H9 (cell line): ENCODE data around the gene VEGFD. TPM values are rescaled to one million over a fixed set of nuclear protein-coding genes. Genes with fewer than 3 reads are reported as not detected.

Experiments used
- DNase-seq: peaks from one replicate; pipeline ENCODE4 v3.0.0-alpha.2; 2017
- H2AFZ ChIP-seq: one replicate; pipeline ENCODE4 v1.6.1; 2013; ENCODE audit warnings: mild to moderate bottlenecking, low read length, control low read depth, moderate library complexity
- H2AK5ac ChIP-seq: 2 replicates; pipeline ENCODE4 v1.6.1; 2013; ENCODE audit warnings: low read length, control low read depth, mixed read lengths; ENCODE audit not compliant: insufficient read length
- H2BK120ac ChIP-seq: one replicate; pipeline ENCODE4 v1.6.1; 2013; ENCODE audit warnings: low read depth, mild to moderate bottlenecking, low read length, control low read depth, inconsistent platforms; ENCODE audit not compliant: poor library complexity, severe bottlenecking
- H2BK12ac ChIP-seq: 2 replicates; pipeline ENCODE4 v1.6.1; 2013; ENCODE audit warnings: low read length, control low read depth, mixed read lengths, low read depth; ENCODE audit not compliant: insufficient read length
- H2BK15ac ChIP-seq: 2 replicates; pipeline ENCODE4 v1.6.1; 2013; ENCODE audit warnings: low read depth, low read length, control low read depth
- H2BK20ac ChIP-seq: one replicate; pipeline ENCODE4 v1.6.1; 2013; ENCODE audit warnings: low read depth, mild to moderate bottlenecking, low read length, control low read depth, inconsistent platforms; ENCODE audit not compliant: poor library complexity, severe bottlenecking
- H2BK5ac ChIP-seq: 2 replicates; pipeline ENCODE4 v1.6.1; 2013; ENCODE audit warnings: low read length, control low read depth, mixed read lengths; ENCODE audit not compliant: insufficient read length
- H3K14ac ChIP-seq: 2 replicates; pipeline ENCODE4 v1.6.1; 2013; ENCODE audit warnings: low read length, control low read depth; ENCODE audit not compliant: insufficient read depth
- H3K18ac ChIP-seq: 2 replicates; pipeline ENCODE4 v1.6.1; 2013; ENCODE audit warnings: low read depth, mild to moderate bottlenecking, mixed read lengths, low read length, control low read depth; ENCODE audit not compliant: insufficient read length
- H3K23ac ChIP-seq: 2 replicates; pipeline ENCODE4 v1.6.1; 2013; ENCODE audit warnings: low read length, control low read depth, mixed read lengths, low read depth; ENCODE audit not compliant: insufficient read length
- H3K23me2 ChIP-seq: 2 replicates; pipeline ENCODE4 v1.6.1; 2013; ENCODE audit warnings: low read depth, mild to moderate bottlenecking, mixed read lengths, low read length, control low read depth; ENCODE audit not compliant: insufficient read length, poor library complexity, severe bottlenecking
- H3K27ac ChIP-seq: 2 replicates; pipeline ENCODE4 v1.5.1; 2013; ENCODE audit warnings: low read length, control low read depth, mixed read lengths, low read depth; ENCODE audit not compliant: insufficient read length
- H3K27me3 ChIP-seq: 2 replicates; pipeline ENCODE4 v1.6.1; 2013; ENCODE audit warnings: low read length, control low read depth, inconsistent platforms; ENCODE audit not compliant: insufficient read depth
- H3K4ac ChIP-seq: 2 replicates; pipeline ENCODE4 v1.6.1; 2013; ENCODE audit warnings: low read depth, mild to moderate bottlenecking, control low read depth, inconsistent platforms, low read length, moderate library complexity
- H3K4me1 ChIP-seq: 2 replicates; pipeline ENCODE4 v1.6.1; 2013; ENCODE audit warnings: low read length, control low read depth, inconsistent platforms; ENCODE audit not compliant: insufficient read depth
- H3K4me2 ChIP-seq: 2 replicates; pipeline ENCODE4 v1.6.1; 2013; ENCODE audit warnings: low read length, control low read depth, mixed read lengths; ENCODE audit not compliant: insufficient read length, insufficient read depth
- H3K56ac ChIP-seq: 2 replicates; pipeline ENCODE4 v1.6.1; 2013; ENCODE audit warnings: low read depth, mild to moderate bottlenecking, mixed read lengths, low read length, control low read depth; ENCODE audit not compliant: insufficient read length
- H3K79me1 ChIP-seq: 2 replicates; pipeline ENCODE4 v1.6.1; 2013; ENCODE audit warnings: low read depth, mild to moderate bottlenecking, moderate library complexity, low read length, control low read depth, inconsistent platforms; ENCODE audit not compliant: insufficient read depth, poor library complexity, severe bottlenecking
- H3K79me2 ChIP-seq: 2 replicates; pipeline ENCODE4 v1.6.1; 2013; ENCODE audit warnings: low read length, control low read depth, inconsistent platforms; ENCODE audit not compliant: insufficient read depth
- H3K9ac ChIP-seq: 2 replicates; pipeline ENCODE4 v1.6.1; 2013; ENCODE audit warnings: low read length, control low read depth, mixed read lengths; ENCODE audit not compliant: insufficient read length; ENCODE audit errors: extremely low read depth
- H3K9me3 ChIP-seq: one replicate; pipeline ENCODE4 v1.6.1; 2013; ENCODE audit warnings: low read depth, low read length, inconsistent platforms; ENCODE audit not compliant: control insufficient read depth
- H3T11ph ChIP-seq: one replicate; pipeline ENCODE4 v1.6.1; 2013; ENCODE audit warnings: mild to moderate bottlenecking, low read length, control low read depth, inconsistent platforms
- H4K20me1 ChIP-seq: one replicate; pipeline ENCODE4 v1.6.1; 2013; ENCODE audit not compliant: control insufficient read depth, insufficient read length, insufficient read depth
- H4K5ac ChIP-seq: 2 replicates; pipeline ENCODE4 v1.6.1; 2013; ENCODE audit warnings: low read depth, mild to moderate bottlenecking, mixed read lengths, low read length, control low read depth; ENCODE audit not compliant: insufficient read length
- H4K8ac ChIP-seq: replicated peaks from 2 replicates; pipeline ENCODE4 v1.6.1; 2013; ENCODE audit warnings: low read length, control low read depth, mixed read lengths, low read depth; ENCODE audit not compliant: insufficient read length
- H4K91ac ChIP-seq: 2 replicates; pipeline ENCODE4 v1.6.1; 2013; ENCODE audit warnings: low read depth, mild to moderate bottlenecking, moderate library complexity, mixed read lengths, low read length, control low read depth; ENCODE audit not compliant: insufficient read length
- H3K27ac Mint-ChIP-seq, 3 experiments: 2 replicates in 2 of 3; 3 replicates in 1 of 3; pipeline ENCODE4 v1.8.0; 2020 to 2021; ENCODE audit warnings: mixed read lengths in 3 of 3, mild to moderate bottlenecking in 1 of 3, moderate library complexity in 1 of 3
- H3K27me3 Mint-ChIP-seq: 2 replicates; pipeline ENCODE4 v1.8.0; 2021; ENCODE audit warnings: low read depth, mild to moderate bottlenecking, moderate library complexity, mixed read lengths
- H3K36me3 Mint-ChIP-seq, 3 experiments: 2 replicates in 2 of 3; 3 replicates in 1 of 3; pipeline ENCODE4 v1.8.0; 2020 to 2021; ENCODE audit warnings: low read depth in 3 of 3, mixed read lengths in 3 of 3; ENCODE audit not compliant: insufficient read depth in 1 of 3
- H3K4me1 Mint-ChIP-seq, 2 experiments: 2 replicates each; pipeline ENCODE4 v1.8.0; 2020; ENCODE audit warnings: mixed read lengths in 2 of 2
- H3K4me3 Mint-ChIP-seq, 2 experiments: 2 replicates in 1 of 2; 3 replicates in 1 of 2; pipeline ENCODE4 v1.8.0; 2020 to 2021; ENCODE audit warnings: mild to moderate bottlenecking in 2 of 2, mixed read lengths in 2 of 2, moderate library complexity in 1 of 2
- H3K9me3 Mint-ChIP-seq, 2 experiments: 2 replicates in 1 of 2; 3 replicates in 1 of 2; pipeline ENCODE4 v1.8.0; 2020; ENCODE audit warnings: mild to moderate bottlenecking in 2 of 2, mixed read lengths in 2 of 2, moderate library complexity in 1 of 2
- WGBS: extraction: QIAGEN DNeasy Blood & Tissue Kit; methylation state at CpG from one replicate; pipeline ENCODE4 v1.1.7; 2013; ENCODE audit warnings: missing lambda C conversion rate, low lambda C conversion rate, mixed read lengths; ENCODE audit not compliant: insufficient read length; ENCODE audit errors: extremely low coverage; 5-methylcytosine and 5-hydroxymethylcytosine counted together
- total RNA-seq: library from RNA; stranded (reverse); gene quantifications from 2 replicates; pipeline ENCODE4 v1.2.1, GENCODE V29; 2021
- TF ChIP-seq, protein P1 (sequence below): fragments of 200-600 bp; sonication (generic); conservative IDR thresholded peaks from 3 replicates; pipeline ENCODE4 v1.8.0; 2021; ENCODE audit warnings: antibody characterized with exemption, mild to moderate bottlenecking

VEGFD gene
- total RNA-seq, 1 experiment from 2014 or later = 0.11 TPM

GRCh38 chrX:15311119-15311518 lies 73.1 kb downstream of the VEGFD start:
- H4K20me1 ChIP-seq = no peaks in the 10 kb centered on the region
- no peak overlapping the region for H3K23ac ChIP-seq
- no peak overlapping the region for H2BK15ac ChIP-seq
- no peak overlapping the region for H2BK12ac ChIP-seq
- no peaks in the 10 kb centered on the region for H3K23me2 ChIP-seq
- H3K56ac ChIP-seq = no peak overlapping the region
- H3K9ac ChIP-seq = no peak overlapping the region
- no peak overlapping the region for H2BK120ac ChIP-seq
- no peaks in the 10 kb centered on the region for H3K9me3 ChIP-seq
- H3T11ph ChIP-seq = no peak overlapping the region
- no peak overlapping the region for H3K27ac Mint-ChIP-seq
- H3K27me3 ChIP-seq = no peaks in the 10 kb centered on the region
- no peak overlapping the region for H3K27ac ChIP-seq
- DNase-seq = no peak
- H2AK5ac ChIP-seq = no peak overlapping the region
- no peaks in the 10 kb centered on the region; a peak in 2 of 7 replicates for H3K36me3 Mint-ChIP-seq
- H3K79me1 ChIP-seq = no peaks in the 10 kb centered on the region
- TF ChIP-seq, protein P1, sequence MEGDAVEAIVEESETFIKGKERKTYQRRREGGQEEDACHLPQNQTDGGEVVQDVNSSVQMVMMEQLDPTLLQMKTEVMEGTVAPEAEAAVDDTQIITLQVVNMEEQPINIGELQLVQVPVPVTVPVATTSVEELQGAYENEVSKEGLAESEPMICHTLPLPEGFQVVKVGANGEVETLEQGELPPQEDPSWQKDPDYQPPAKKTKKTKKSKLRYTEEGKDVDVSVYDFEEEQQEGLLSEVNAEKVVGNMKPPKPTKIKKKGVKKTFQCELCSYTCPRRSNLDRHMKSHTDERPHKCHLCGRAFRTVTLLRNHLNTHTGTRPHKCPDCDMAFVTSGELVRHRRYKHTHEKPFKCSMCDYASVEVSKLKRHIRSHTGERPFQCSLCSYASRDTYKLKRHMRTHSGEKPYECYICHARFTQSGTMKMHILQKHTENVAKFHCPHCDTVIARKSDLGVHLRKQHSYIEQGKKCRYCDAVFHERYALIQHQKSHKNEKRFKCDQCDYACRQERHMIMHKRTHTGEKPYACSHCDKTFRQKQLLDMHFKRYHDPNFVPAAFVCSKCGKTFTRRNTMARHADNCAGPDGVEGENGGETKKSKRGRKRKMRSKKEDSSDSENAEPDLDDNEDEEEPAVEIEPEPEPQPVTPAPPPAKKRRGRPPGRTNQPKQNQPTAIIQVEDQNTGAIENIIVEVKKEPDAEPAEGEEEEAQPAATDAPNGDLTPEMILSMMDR = no peak
- no peaks in the 10 kb centered on the region for H3K4me1 ChIP-seq
- H3K4me2 ChIP-seq = no peak overlapping the region
- no peak overlapping the region for H3K18ac ChIP-seq
- no peak overlapping the region for H2AFZ ChIP-seq
- WGBS = no CpG with 5 or more reads among the region's 3 CpGs
- no peaks in the 10 kb centered on the region for H3K4me1 Mint-ChIP-seq
- no peak overlapping the region for H4K8ac ChIP-seq
- no peak overlapping the region for H3K4me3 Mint-ChIP-seq
- H4K5ac ChIP-seq = no peak overlapping the region
- no peaks in the 10 kb centered on the region for H3K79me2 ChIP-seq
- no peak overlapping the region for H3K4ac ChIP-seq
- no peak overlapping the region for H4K91ac ChIP-seq
- no peak overlapping the region for H2BK5ac ChIP-seq
- no peak overlapping the region for H3K14ac ChIP-seq
- peaks cover 14 to 30% of the 10 kb centered on the region in 2 experiments; a peak in 4 of 5 replicates for H3K9me3 Mint-ChIP-seq
- H2BK20ac ChIP-seq = no peak overlapping the region
- peaks cover 2% of the 10 kb centered on the region for H3K27me3 Mint-ChIP-seq
